GM18907 (cell line): ENCODE measurements around the gene EGFL7.
"Not testable (repeated sequence)": the region's sequence is repeated elsewhere in the genome, so short reads cannot be mapped to it uniquely, and the experiment has no call there.

Experiments used
- ATAC-seq: cut with Tn5 transposase; IDR thresholded peaks from one replicate; pipeline ENCODE4 v1.9.1; 2021; ENCODE audit warnings: mild to moderate bottlenecking, moderate library complexity; ENCODE audit not compliant: unreplicated experiment

EGFL7 gene

GRCh38 chr9:136624184-136624951 lies 38.3 kb upstream of the EGFL7 start:
- ATAC-seq = no peak

- no peak for ATAC-seq
Measured at GRCh38 chr9:136625101-136626065, 37.3 kb upstream of the EGFL7 start.

- ATAC-seq = no peak
Measured at GRCh38 chr9:136626066-136626725, 36.5 kb upstream of the EGFL7 start.

GRCh38 chr9:136626740-136627642 lies 35.7 kb upstream of the EGFL7 start:
- no peak for ATAC-seq

- no peak for ATAC-seq
Measured at GRCh38 chr9:136627703-136628102, 35.0 kb upstream of the EGFL7 start.

GRCh38 chr9:136628268-136628667 lies 34.4 kb upstream of the EGFL7 start:
- no peak for ATAC-seq

- ATAC-seq = no peak
Measured at GRCh38 chr9:136629001-136629878, 33.5 kb upstream of the EGFL7 start.

GRCh38 chr9:136629879-136630661 lies 32.6 kb upstream of the EGFL7 start:
- ATAC-seq = no peak

GRCh38 chr9:136630662-136630992 lies 32.1 kb upstream of the EGFL7 start:
- no peak for ATAC-seq

- no peak for ATAC-seq
Measured at GRCh38 chr9:136631038-136632000, 31.4 kb upstream of the EGFL7 start.

GRCh38 chr9:136632072-136632471 lies 30.6 kb upstream of the EGFL7 start:
- ATAC-seq = not testable (repeated sequence)

GRCh38 chr9:136632491-136633106 lies 30.1 kb upstream of the EGFL7 start:
- ATAC-seq = not testable (repeated sequence)

GRCh38 chr9:136634904-136635303 lies 27.8 kb upstream of the EGFL7 start:
- no peak for ATAC-seq

- ATAC-seq = no peak
Measured at GRCh38 chr9:136640171-136641111, 22.3 kb upstream of the EGFL7 start.

- ATAC-seq = no peak
Measured at GRCh38 chr9:136642439-136642921, 20.2 kb upstream of the EGFL7 start.
